ENCODE measurements around the gene ERLIN1.
"Not testable (repeated sequence)": the region's sequence is repeated elsewhere in the genome, so short reads cannot be mapped to it uniquely, and the experiment has no call there.

Gene ERLIN1

GRCh38 chr10:100133801-100134200 lies 52.0 kb downstream of the ERLIN1 start:
- no peak for DNase-seq (ENCODE audit: low read depth, low spot score)

GRCh38 chr10:100132427-100132826 lies 53.4 kb downstream of the ERLIN1 start:
- no peak for DNase-seq (ENCODE audit: low read depth, low spot score)

GRCh38 chr10:100131571-100131970 lies 54.3 kb downstream of the ERLIN1 start:
- DNase-seq (ENCODE audit: low read depth, low spot score) = no peak

- no peak for DNase-seq (ENCODE audit: low read depth, low spot score)
These were observed 55.0 kb downstream of the ERLIN1 start for GRCh38 chr10:100130831-100131230.

- DNase-seq (ENCODE audit: low read depth, low spot score) = no peak
These were observed 56.4 kb downstream of the ERLIN1 start for GRCh38 chr10:100129424-100129823.

- DNase-seq (ENCODE audit: low read depth, low spot score) = no peak
These were observed 56.9 kb downstream of the ERLIN1 start for GRCh38 chr10:100128951-100129350.

GRCh38 chr10:100125335-100125734 lies 60.5 kb downstream of the ERLIN1 start:
- DNase-seq (ENCODE audit: low read depth, low spot score) = not testable (repeated sequence)

GRCh38 chr10:100124097-100124496 lies 61.7 kb downstream of the ERLIN1 start:
- no peak for DNase-seq (ENCODE audit: low read depth, low spot score)

- no peak for DNase-seq (ENCODE audit: low read depth, low spot score)
These were observed 63.0 kb downstream of the ERLIN1 start for GRCh38 chr10:100122780-100123179.

- DNase-seq (ENCODE audit: low read depth, low spot score) = no peak
These were observed 65.3 kb downstream of the ERLIN1 start for GRCh38 chr10:100120550-100120949.

GRCh38 chr10:100119726-100120125 lies 66.1 kb downstream of the ERLIN1 start:
- no peak for DNase-seq (ENCODE audit: low read depth, low spot score)

- no peak for DNase-seq (ENCODE audit: low read depth, low spot score)
These were observed 70.7 kb downstream of the ERLIN1 start for GRCh38 chr10:100114976-100115770.

- DNase-seq (ENCODE audit: low read depth, low spot score) = no peak
These were observed 71.4 kb downstream of the ERLIN1 start for GRCh38 chr10:100114460-100114859.

- no peak for DNase-seq (ENCODE audit: low read depth, low spot score)
These were observed 76.2 kb downstream of the ERLIN1 start for GRCh38 chr10:100109670-100110069.

GRCh38 chr10:100106865-100107264 lies 79.0 kb downstream of the ERLIN1 start:
- no peak for DNase-seq (ENCODE audit: low read depth, low spot score)

- DNase-seq (ENCODE audit: low read depth, low spot score) = no peak
These were observed 81.5 kb downstream of the ERLIN1 start for GRCh38 chr10:100104300-100104699.

GRCh38 chr10:100103581-100103980 lies 82.2 kb downstream of the ERLIN1 start:
- no peak for DNase-seq (ENCODE audit: low read depth, low spot score)

GRCh38 chr10:100101192-100102076 lies 84.4 kb downstream of the ERLIN1 start:
- DNase-seq (ENCODE audit: low read depth, low spot score) = no peak

- DNase-seq (ENCODE audit: low read depth, low spot score) = no peak
These were observed 85.1 kb downstream of the ERLIN1 start for GRCh38 chr10:100100651-100101184.

Measured in iPS DF 19.7 (cell line).